Ishikawa (cell line): Measurements from ENCODE around the gene MTG2.

ENCODE experiments used
- CEBPB ChIP-seq: IDR thresholded peaks from 2 replicates; pipeline ENCODE4 v1.6.1; 2012
- CREB1 ChIP-seq: IDR thresholded peaks from 2 replicates; pipeline ENCODE4 v1.6.1; 2012; ENCODE audit warnings: low read depth
- EGR1 ChIP-seq: IDR thresholded peaks from 2 replicates; pipeline ENCODE4 v1.6.1; 2012
- EP300 ChIP-seq: IDR thresholded peaks from 2 replicates; pipeline ENCODE4 v1.6.1; 2012; ENCODE audit warnings: borderline replicate concordance
- FOXM1 ChIP-seq: IDR thresholded peaks from 2 replicates; pipeline ENCODE4 v1.6.1; 2012; ENCODE audit warnings: low read depth, borderline replicate concordance
- NFIC ChIP-seq: IDR thresholded peaks from 2 replicates; pipeline ENCODE4 v1.6.1; 2012
- RAD21 ChIP-seq: IDR thresholded peaks from 2 replicates; pipeline ENCODE4 v1.6.1; 2012; ENCODE audit warnings: low read depth
- TAF1 ChIP-seq: IDR thresholded peaks from 2 replicates; pipeline ENCODE4 v1.6.1; 2012; ENCODE audit warnings: low read depth, mild to moderate bottlenecking
- TCF12 ChIP-seq: IDR thresholded peaks from 2 replicates; pipeline ENCODE4 v1.6.1; 2012; ENCODE audit warnings: low read depth
- TEAD4 ChIP-seq: IDR thresholded peaks from 2 replicates; pipeline ENCODE4 v1.6.1; 2012
- YY1 ChIP-seq: IDR thresholded peaks from 2 replicates; pipeline ENCODE4 v1.6.1; 2012; ENCODE audit warnings: low read depth
- ZBTB7A ChIP-seq: IDR thresholded peaks from 2 replicates; pipeline ENCODE4 v1.6.1; 2012; ENCODE audit warnings: low read depth
- TF ChIP-seq, protein P1 (sequence below): IDR thresholded peaks from 2 replicates; pipeline ENCODE4 v1.6.1; 2012; ENCODE audit warnings: low read depth, mild to moderate bottlenecking
- TF ChIP-seq, protein P2 (sequence below): IDR thresholded peaks from 2 replicates; pipeline ENCODE4 v1.6.1; 2012
- TF ChIP-seq, protein P3 (sequence below): IDR thresholded peaks from 2 replicates; pipeline ENCODE4 v1.6.1; 2012

MTG2 gene, protein sequence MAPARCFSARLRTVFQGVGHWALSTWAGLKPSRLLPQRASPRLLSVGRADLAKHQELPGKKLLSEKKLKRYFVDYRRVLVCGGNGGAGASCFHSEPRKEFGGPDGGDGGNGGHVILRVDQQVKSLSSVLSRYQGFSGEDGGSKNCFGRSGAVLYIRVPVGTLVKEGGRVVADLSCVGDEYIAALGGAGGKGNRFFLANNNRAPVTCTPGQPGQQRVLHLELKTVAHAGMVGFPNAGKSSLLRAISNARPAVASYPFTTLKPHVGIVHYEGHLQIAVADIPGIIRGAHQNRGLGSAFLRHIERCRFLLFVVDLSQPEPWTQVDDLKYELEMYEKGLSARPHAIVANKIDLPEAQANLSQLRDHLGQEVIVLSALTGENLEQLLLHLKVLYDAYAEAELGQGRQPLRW

DNA sequence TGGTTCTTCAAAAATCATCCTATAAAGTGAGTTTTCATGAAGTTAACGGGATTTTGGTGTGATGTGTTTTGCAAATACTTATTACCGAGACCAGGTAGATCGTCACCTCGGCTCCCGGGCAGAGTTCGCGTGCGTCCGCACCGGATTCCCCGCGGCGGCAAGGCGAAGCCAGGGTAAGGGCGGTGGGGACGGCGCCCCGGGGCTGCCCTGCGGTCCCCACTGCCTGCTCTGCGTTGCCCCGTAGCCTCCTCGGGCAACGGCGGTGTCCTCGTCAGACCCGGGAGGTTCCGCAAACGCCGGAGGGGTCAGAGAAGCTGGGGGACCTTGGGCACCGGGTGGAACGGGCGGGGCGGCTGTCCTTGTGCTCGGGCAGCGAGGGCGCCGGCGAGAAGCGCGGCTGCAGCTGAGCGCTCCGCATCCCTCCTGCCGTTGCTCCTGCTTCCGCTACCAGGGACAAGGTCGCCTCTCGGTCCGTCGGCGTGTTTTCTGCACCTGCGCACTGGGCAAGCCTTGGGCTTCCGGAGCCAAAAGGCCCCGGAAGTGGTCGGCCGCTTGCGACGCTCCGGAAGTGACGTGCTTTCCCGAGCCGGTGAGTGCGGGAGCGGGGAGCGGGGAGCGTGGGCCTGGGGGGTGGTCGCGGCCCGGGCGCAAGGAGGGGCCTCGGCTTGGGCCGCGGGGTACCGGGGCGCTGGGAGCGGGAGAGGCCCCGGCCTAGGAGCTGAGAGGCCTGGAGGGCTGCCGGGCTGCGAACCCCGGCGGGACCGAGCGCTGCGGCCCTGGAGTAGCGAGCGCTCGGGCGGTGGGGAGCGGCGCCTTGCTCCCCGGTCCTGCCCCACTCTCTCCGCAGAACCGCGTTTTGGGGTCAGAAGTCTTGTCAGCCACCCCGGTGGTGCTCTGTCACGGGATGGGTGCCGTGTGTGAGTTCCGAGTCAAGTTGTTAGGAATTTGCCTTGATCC lies at the start of gene MTG2:
Gene MTG2 (plus strand): TSS at position 560 of the 957 bp plus-strand sequence. CDS start 10,393 bp downstream, outside the sequence.
- TF ChIP-seq CREB1 (peak; percentile 92), ZBTB7A (no peak; the same call in 1 of the 2 replicates), YY1 (peak; percentile 58; the same call in 1 of the 2 replicates), NFIC (no peak), TAF1 (peak; percentile 81), FOXM1 (no peak), EGR1 (no peak), TCF12 (peak; percentile 48; the same call in 1 of the 2 replicates), RAD21 (no peak), TEAD4 (peak; percentile 38; the same call in 1 of the 2 replicates)
- TF ChIP-seq, protein P1, sequence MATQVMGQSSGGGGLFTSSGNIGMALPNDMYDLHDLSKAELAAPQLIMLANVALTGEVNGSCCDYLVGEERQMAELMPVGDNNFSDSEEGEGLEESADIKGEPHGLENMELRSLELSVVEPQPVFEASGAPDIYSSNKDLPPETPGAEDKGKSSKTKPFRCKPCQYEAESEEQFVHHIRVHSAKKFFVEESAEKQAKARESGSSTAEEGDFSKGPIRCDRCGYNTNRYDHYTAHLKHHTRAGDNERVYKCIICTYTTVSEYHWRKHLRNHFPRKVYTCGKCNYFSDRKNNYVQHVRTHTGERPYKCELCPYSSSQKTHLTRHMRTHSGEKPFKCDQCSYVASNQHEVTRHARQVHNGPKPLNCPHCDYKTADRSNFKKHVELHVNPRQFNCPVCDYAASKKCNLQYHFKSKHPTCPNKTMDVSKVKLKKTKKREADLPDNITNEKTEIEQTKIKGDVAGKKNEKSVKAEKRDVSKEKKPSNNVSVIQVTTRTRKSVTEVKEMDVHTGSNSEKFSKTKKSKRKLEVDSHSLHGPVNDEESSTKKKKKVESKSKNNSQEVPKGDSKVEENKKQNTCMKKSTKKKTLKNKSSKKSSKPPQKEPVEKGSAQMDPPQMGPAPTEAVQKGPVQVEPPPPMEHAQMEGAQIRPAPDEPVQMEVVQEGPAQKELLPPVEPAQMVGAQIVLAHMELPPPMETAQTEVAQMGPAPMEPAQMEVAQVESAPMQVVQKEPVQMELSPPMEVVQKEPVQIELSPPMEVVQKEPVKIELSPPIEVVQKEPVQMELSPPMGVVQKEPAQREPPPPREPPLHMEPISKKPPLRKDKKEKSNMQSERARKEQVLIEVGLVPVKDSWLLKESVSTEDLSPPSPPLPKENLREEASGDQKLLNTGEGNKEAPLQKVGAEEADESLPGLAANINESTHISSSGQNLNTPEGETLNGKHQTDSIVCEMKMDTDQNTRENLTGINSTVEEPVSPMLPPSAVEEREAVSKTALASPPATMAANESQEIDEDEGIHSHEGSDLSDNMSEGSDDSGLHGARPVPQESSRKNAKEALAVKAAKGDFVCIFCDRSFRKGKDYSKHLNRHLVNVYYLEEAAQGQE, result 0 out of 2 replicates have a peak, but pooled peaks have one; percentile 33
- TF ChIP-seq, protein P2, sequence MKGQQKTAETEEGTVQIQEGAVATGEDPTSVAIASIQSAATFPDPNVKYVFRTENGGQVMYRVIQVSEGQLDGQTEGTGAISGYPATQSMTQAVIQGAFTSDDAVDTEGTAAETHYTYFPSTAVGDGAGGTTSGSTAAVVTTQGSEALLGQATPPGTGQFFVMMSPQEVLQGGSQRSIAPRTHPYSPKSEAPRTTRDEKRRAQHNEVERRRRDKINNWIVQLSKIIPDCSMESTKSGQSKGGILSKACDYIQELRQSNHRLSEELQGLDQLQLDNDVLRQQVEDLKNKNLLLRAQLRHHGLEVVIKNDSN, result no peak
- TF ChIP-seq, protein P3, sequence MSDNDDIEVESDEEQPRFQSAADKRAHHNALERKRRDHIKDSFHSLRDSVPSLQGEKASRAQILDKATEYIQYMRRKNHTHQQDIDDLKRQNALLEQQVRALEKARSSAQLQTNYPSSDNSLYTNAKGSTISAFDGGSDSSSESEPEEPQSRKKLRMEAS, result peak; percentile 71

DNA sequence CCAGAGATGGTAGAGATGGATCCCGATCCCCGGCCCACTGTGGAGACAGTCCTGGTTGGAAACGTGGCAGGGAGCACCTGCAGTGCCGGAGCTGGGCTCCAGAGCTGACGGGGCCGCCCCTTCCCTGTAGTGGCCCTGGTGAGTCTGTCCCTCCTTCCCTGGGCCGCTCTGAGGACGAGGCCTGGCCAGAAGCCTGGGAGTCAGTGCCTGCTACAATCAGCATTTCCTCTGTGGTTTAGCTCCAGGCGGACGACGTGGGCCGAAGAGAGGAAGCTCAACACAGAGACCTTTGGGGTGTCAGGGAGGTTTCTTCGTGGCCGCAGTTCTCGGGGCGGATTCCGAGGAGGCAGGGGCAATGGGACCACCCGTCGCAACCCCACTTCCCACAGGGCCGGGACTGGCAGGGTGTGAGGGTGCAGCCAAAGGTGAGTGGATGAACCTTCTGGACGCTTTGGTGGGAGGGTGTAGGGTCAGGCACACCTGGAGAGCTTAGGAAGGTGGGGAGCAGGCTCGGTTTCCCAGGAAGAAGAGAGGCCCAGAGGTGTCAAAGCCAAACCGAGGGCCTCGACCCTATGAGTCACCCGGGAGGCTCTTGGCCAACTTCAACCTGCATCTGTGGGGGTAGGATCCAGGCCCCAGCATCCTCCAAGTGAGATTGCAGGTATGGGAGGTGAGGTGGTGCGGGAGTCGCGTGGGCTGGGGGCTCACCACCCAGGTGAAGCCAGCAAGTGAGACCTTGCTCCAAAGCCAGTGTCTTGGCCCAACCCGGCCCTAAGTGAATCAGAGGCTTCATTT lies 49.6 kb upstream of the MTG2 start:
- TF ChIP-seq, protein P1, result no peak
- TF ChIP-seq TEAD4, result no peak
- TF ChIP-seq EGR1, result no peak
- TF ChIP-seq TCF12, result no peak
- TF ChIP-seq NFIC, result no peak
- no peak for TF ChIP-seq RAD21
- TF ChIP-seq FOXM1, result no peak

DNA sequence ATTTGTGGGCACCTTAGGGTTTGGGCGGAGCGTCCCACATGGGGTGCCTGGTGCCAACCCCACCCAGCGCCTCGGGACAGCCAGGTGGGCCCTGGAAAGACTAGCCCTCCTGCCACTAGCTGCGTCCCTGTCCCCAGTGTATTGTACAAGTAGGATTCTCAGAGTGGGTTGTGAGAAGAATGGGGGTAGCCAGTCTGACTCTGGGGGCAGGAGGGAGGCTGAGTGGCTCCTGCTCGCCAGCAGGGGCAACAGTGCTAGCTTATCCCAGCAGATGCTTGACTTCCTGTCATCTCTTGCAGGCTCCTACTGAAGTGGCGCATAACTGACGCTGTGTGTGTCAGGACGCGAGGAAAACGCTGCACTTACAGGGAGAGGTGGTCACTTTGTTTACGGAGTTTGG lies 49.0 kb upstream of the MTG2 start:
- TF ChIP-seq, protein P1, result no peak
- TF ChIP-seq YY1 (no peak), CEBPB (no peak), TEAD4 (no peak), TCF12 (no peak), CREB1 (no peak), EGR1 (no peak), TAF1 (no peak), FOXM1 (no peak), ZBTB7A (no peak), EP300 (no peak), NFIC (no peak), RAD21 (no peak)
- TF ChIP-seq, protein P3, result no peak
- TF ChIP-seq, protein P2, result no peak
